HG03469 (cell line): ENCODE measurements around the gene SSR4.

ENCODE experiments used
- ATAC-seq: cut with Tn5 transposase; IDR thresholded peaks from one replicate; pipeline ENCODE4 v1.9.1; 2021; ENCODE audit warnings: mild to moderate bottlenecking, moderate library complexity, moderate number of reproducible peaks; ENCODE audit not compliant: unreplicated experiment

The SSR4 gene

DNA sequence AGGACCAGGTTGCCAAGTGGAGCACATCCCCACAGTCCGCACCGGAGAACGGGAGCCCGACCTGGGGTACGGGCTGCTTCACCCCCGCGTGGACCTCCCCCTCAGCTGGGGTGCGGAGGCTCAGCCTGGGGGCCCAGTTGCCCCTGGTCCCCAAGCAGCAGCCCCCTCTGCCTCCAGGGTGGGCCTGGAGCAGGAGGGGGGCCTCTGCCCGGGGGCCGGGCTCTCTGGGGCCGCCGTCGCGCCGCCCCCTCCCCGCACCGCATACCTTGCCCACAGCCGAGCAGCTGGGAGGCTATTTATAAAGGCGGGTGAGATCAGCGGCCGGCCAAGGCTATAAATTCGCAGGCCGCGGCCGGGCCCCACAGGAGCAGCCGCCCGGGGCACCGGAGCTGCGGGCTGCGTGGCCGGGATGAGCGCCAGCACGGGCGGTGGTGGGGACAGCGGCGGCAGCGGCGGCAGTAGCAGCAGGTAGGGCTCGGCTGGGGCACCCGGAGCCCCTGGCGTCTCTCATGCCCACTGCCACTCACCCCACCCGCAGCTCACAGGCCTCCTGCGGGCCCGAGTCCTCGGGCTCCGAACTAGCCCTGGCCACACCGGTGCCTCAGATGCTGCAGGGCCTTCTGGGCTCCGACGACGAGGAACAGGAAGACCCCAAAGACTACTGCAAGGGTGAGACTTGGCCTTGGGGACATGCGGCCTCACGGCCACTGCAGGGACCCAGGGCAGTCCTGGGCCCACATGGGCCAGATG, 13.6 kb upstream of the SSR4 start, which contains the start of gene SRPK3:
Gene SRPK3, plus strand, starts transcription at position 364 of the 750 bp plus-strand sequence. Its CDS starts 46 bp downstream, at position 410.
- no peak for ATAC-seq

DNA sequence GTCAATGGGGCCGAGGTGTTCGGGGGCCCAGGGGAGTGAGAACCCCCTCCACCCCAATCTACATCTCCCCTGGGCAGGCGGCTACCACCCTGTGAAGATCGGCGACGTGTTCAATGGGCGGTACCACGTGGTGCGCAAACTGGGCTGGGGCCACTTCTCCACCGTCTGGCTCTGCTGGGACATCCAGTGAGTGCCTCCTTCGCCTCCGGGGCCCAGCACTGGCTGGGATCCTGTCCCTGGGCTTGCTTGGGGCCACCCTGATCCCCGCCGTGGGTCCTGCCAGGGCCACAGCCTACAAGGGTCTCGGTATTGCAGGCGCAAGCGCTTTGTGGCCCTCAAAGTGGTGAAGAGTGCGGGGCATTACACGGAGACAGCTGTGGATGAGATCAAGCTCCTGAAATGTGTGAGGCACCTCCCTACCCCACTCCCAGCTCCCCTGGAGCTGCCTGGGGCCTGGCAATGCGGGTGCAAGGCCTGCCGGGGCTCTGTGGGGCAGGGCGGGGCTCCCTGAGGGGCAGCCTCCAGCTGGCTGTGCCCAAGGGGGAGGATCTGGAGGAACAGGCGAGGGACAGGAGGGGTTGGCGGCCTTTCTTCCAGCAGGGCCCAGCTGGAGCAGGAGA, 12.9 kb upstream of the SSR4 start:
- ATAC-seq = no peak

DNA sequence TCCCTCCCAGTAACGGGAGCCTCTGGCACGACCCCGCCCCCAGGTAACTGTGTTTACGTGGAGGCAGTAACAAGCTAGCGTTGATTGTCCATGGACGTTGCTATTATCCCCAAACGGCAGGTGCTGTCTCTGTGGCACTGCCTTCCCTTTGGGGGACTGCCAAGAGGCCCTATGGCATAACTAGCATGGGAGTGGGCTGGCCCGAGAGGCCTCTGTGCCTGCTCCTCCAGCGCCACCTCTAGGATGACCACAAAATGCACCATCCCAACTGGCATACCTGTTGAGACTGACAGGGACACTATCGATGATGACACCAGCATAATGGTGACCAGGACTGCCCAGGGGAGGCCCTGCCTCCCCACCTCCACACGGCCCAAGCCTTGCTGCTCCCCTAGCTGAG, 12.2 kb upstream of the SSR4 start:
- no peak for ATAC-seq

DNA sequence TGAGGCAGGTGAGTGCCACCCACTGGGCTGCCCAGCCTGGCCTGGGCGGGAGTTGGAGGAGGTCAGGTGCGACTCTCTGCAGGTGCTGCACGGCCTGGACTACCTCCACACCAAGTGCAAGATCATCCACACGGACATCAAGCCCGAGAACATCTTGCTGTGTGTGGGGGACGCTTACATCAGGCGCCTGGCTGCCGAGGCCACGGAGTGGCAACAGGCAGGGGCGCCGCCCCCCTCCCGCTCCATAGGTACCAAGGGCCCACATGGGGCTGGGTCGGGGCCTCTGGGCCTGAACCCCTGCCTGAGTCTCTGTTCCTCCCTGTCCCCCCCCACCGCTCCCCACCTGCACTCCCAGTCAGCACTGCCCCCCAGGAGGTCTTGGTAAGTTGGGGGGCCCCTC, 11.6 kb upstream of the SSR4 start:
- no peak for ATAC-seq

DNA sequence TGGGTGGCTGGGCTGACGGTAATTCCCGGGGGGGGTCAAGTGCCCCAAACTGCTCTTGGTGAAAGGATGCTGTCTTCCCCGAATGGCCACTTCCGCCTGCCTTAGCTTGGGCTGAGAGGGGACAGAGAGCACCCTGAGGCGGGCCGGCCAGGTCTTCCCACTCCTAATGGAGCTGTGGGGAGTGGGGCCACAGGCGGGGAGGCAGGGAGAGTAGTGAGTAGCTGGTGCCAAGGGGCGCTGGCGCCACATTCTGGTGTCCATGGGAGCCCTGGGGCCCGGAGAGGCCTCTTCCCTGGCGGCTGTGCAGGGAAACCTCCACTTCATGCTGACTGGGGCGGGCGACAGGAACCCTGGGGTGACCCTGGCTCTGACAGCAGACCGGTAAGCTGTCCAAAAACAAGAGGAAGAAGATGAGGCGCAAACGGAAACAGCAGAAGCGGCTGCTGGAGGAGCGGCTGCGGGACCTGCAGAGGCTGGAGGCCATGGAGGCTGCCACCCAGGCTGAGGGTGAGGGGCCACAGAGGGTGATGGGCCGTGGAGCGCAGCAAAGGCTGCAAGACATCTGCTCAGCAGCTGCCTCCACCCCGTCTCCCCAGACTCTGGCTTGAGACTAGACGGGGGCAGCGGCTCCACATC, 11.0 kb upstream of the SSR4 start:
- ATAC-seq = no peak

DNA sequence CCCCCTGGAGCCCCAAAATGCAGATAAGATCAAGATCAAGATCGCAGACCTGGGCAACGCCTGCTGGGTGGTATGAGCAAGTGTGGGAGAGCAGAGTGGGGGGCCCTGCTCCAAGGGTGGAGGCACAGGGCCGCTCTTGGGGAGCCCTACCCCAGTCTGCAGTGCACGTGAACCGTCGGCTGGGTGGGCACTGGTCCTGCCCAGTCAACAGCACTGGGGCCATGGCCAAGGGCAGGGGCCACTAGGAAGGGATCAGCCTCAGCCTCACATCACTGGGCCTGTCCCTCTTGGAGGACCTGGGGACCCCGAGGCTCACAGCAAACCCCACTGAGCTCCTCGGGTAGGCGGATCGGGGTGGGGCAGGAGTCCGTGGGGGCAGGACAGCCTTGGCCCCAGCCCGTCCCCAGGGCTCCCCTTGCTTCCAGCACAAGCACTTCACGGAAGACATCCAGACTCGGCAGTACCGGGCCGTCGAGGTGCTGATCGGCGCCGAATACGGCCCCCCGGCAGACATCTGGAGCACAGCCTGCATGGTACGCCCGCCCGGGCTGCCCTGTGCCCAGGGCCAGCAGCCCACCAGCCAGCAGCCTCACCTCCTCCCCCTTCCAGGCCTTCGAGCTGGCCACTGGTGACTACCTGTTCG, 10.0 kb upstream of the SSR4 start:
- no peak for ATAC-seq

DNA sequence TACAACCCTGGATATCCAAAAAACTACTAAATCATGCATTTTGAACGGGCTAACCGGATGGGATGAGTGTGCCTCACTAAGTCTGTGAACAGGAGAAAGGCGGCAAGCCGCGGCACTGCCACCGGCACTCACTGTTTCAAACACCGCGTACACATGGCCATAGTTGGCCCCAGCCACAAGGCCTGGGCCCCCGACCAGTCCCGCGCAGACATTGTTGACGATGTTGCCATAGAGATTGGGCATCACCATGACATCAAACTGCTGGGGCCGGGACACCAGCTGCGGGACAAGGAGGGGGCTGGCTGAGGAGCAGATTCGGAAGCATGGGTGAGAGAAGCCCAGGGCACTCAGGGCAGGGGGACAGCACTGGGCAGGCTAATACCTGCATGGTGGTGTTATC, 7.8 kb upstream of the SSR4 start:
- ATAC-seq = no peak

DNA sequence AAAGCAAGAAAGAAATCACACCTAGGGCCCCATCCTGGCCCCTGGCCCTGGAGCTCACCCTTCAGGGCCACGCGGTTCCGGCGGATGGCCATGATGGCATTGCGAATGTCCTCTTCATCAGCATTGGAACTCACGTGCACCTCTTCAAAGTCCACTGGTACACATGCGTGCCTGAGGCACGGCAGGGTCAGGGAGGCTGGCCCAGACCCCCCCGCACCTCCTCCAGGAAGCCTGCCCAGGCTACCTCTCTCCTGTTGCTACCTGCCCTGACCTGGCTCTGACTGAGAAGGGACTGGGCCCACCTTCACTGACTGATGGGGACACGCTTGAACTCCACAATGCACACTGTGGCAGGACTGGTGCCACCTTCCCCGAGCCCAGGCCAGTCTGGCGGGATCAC, 4.8 kb upstream of the SSR4 start:
- ATAC-seq = no peak

DNA sequence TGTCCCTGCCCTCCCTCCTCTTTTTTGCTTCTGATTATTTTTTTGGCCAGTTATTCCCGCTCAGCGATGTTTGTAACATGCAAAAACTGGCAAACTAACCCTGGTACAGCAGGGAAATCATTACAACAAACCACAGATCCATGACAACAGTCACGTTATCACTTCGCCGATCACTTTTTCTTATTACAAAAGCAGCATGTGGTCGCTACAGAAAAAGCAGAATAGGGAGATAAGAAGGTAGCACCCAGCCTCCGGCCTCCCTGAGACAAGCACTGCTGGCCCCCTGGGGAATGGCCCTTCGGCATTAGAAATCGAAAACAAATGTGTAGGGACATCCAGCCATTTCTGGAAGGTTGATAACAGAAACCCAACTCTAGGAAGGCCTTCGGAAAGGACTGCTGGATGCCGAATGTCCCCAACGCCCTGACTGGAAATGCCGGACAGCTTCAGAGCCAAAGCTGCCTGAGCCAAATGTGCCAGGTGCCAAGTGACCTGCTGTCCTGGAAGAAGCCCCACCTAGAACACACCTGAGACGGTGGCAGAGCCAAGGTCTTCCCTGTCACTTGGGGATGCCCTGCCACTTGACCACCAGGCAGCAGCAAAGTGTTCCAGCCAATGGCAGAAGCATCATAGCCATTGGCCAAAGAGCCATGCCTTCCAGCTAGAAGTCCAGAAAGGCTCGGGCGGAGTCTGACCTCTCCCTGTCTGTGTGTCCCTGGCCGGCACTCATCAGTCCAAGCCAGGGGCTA, 3.2 kb upstream of the SSR4 start:
- ATAC-seq = no peak

DNA sequence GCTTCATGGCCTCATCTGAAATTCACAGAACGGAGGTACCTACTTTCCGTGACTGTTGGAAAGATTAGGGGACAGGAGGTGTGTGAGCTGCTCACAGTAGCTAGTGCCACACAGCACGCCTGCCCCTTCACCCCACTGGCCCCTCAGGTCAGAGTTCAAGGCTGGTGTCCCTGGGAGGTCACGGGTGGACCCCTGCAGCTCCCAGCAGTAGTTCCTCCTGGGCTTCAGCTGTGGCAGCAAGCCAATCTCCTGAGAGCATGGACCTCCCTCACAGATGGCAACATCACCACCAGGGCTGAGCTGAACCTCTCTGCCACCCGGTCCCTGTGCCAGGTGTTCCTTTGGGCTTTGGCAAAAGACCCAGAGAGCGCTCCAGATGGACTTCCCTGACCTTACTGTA, 2.1 kb upstream of the SSR4 start:
- ATAC-seq = no peak

DNA sequence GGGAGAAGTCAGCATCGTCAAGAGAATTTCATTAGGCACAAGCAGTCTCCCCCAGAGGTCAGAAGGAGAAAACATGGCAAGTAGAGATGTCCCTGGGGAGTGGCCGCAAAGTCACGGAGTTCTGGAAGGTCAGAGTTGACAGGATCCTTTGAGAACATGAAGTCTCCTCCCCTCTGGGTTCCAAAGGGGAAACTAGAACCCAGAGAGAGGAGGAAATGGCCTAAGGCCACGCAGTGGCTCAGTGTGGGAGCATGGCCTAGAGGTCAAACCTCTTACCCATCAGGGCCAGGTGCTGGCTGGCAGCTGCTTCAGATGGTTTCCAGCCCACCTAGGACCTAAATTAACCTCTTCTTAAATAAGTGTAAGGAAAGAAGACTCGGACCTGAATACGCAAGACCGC, 1.2 kb upstream of the SSR4 start:
- ATAC-seq = no peak

DNA sequence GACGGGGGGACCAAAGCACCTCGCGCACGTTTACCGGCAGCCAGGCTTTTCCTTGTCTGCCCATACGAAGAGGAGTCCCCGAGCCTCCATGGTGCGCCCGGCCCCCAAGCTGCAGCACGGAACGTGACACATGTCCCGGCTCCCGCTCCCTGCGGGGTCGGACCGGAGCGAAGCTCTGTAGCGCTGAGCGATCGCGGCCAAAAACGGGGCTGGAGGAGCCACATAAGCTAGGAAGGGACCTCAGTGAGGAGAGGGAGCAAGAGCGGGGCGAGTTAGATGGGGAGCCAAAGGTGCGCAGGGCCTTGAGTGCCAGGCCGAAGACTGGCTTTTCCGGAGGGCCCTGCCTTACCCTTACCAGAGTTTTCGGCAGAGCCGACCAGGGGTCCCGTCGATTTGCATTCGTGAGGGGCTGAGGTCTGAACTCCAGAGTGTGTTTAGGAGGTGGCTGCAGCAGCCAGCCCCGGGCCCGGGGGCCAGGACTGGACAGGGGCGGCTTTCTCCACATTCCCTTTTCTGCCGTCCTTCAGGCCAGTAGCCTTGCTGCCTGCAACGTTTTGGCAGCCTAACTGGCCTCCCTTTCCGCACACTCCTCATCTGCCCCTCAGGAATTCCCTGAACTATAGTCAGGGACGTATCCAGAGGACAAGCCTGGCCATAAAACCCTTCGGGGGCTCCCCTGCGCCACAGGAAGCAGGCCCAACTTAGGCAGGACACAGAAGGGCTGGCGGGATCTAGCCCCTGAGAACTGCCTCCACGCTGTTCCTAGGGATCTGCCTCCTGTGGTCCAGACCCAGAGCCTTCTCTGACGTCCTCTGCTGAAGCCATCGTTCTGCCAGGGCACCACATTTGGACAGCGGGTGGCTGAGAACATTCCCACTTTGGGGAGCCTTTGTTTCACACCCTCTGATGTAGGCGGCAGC, 689 bp downstream of the SSR4 start:
- ATAC-seq = no peak

DNA sequence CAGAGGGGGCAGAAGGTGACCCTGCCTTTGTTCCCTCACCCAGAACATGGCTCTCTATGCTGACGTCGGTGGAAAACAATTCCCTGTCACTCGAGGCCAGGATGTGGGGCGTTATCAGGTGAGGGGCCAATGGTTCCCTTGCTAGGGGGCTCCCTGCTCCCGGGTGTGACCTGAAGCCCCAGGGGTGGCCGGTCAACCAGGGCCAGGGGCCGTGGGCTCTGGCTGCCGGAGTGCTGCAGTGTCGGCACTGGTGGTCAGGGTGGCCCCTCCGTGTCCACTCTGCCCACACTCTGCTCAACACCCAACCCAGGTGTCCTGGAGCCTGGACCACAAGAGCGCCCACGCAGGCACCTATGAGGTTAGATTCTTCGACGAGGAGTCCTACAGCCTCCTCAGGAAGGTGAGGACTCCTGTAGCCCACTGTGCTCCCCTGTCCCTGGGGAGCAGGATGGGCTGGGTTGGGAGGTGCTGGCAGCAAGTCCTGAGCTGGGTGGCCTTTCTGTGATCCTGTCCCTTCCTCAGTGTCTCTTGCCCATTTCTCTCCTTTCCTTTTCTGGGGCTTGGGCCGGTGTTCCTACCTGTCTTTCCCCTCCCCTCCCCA, 3.0 kb downstream of the SSR4 start:
- no peak for ATAC-seq

DNA sequence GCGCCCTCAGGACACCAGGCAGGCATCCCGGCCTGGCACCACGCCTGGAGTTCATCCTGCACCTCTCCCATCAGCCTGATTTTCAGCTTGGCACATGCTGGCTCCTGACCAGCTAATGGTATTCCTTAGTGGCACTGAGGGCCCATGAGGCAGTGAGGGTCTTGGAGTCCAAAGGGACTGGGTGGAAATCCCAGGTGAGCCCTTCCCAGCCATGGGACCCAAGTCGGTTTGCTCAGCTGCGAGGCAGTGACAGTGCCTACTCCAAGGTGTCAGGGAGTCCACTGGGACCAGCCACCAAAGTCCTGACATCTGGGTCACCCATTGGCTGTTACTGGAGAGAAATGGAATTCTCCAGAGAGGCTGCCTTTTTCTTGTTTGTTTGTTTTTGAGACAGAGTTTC, 4.9 kb downstream of the SSR4 start:
- ATAC-seq = no peak

DNA sequence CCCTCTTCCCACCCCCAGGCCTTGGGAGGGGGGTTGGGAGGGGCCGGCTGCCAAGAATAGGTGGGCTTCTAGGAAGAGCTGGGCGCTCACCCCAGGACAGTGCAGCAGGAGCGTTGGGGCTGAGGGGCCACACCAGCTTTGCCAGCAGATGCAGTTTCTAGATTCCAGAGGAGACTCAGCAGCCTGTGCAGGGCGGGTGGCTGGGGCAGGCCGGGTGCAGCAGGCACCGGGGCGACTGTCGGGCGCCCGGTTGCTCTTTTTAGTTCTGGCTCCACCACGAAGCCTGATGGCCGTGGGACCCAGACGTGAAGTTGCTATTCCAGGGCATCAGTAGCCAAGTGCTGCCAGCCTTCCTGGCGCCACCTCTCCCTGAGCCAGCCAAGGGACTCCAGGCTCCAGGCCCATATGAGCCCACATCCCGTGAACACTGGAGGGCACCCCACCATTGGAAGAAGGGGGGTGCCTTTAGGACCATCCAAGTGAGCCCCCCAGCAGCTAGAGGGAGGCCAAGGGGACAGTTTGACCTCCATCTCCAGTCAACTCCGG, 5.8 kb downstream of the SSR4 start:
- ATAC-seq = no peak

DNA sequence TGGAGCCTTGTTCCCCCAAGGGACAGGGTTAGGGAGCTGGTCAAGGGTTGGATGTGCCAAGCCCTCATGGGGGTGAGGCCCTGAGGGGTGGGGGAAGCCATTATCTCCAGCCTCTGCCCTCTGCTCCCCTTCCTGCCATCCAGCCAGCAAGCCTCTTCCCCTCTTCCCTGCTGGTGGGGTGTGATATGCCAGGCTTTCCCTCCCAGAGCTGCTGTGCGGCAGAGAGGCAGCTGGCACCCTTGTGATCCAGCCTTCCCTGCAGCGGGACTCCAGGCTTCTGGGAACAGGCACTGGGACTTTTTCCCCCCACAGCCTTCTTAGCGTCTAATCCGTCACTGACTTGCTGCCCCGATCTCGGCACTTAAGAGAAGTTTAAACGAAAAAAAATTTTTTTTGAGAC, 6.3 kb downstream of the SSR4 start:
- ATAC-seq = no peak

DNA sequence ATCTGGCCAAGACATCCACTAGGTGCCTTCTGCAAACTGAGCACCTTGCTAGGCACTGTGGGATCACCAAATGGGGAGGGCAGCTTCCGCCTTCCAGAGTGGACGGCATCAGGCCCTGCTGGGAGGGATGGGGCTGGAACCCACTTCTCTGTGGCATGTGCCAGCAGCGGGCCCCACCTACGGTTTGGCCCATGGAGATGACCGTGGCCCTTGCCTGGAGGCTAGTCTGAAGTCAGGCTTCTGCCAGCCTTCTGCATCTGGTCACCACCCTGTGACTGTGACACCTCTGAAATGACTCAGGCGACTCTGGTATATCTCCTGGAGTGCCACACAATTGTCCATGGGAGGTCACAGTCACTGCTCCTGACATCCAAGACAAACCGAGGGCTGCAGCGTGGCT, 7.2 kb downstream of the SSR4 start:
- no peak for ATAC-seq

DNA sequence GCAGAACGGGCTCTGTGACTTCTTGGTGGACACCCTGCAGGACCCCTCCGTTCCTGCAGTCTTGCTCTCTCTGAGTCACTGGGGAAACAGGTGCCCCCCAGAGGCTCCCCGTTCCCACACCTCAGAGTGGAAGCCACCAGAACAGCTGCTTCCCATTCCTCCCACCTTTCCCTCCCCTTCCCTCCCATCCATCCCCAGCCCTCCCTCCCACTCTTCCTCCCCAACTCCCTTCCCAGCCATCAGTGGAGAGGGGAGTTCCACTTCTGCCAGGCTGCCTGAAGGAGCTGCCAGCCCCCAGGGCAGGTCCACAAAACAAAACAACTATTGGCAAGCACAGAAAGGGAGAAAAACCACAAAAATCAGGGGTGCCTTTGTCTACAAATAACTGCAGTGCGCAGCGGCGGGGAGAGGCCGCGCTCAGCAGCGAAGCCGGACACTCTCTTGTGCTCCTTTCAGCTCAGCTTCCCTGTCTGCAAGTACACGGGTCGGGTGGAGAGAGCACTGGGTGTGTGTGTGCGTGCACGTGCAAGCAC, 8.1 kb downstream of the SSR4 start:
- ATAC-seq = no peak
